Osteoblast (primary cell): ENCODE data around the gene CCDC88B. TPM values are rescaled to one million over a fixed set of nuclear protein-coding genes. Genes with fewer than 3 reads are reported as not detected.

ENCODE experiments used
- DNase-seq: peaks from one replicate; pipeline ENCODE4 v3.0.0; 2011; ENCODE audit warnings: low spot score, mixed read lengths; ENCODE audit not compliant: insufficient read length; ENCODE audit errors: missing footprints
- H2AFZ ChIP-seq: 2 replicates; pipeline ENCODE4 v1.6.0; 2011; ENCODE audit warnings: mild to moderate bottlenecking, low read length
- H3K27ac ChIP-seq: 2 replicates; pipeline ENCODE4 v1.5.1; 2011; ENCODE audit warnings: mild to moderate bottlenecking, low read depth, low read length, moderate library complexity
- H3K27me3 ChIP-seq: 2 replicates; pipeline ENCODE4 v1.6.0; 2012; ENCODE audit warnings: mild to moderate bottlenecking, control low read depth, inconsistent platforms, low read length, moderate library complexity; ENCODE audit not compliant: insufficient read depth
- H3K36me3 ChIP-seq: 2 replicates; pipeline ENCODE4 v1.5.1; 2011; ENCODE audit warnings: mild to moderate bottlenecking, low read length, control low read depth, moderate library complexity; ENCODE audit not compliant: insufficient read depth
- H3K4me1 ChIP-seq: 2 replicates; pipeline ENCODE4 v1.5.1; 2011; ENCODE audit warnings: mild to moderate bottlenecking, low read length, control low read depth, moderate library complexity; ENCODE audit not compliant: insufficient read depth
- H3K4me2 ChIP-seq: 2 replicates; pipeline ENCODE4 v1.6.0; 2011; ENCODE audit warnings: mild to moderate bottlenecking, low read length; ENCODE audit not compliant: insufficient read depth
- H3K4me3 ChIP-seq: fragments of 200-600 bp; sonication (generic); 3 replicates; pipeline ENCODE4 v1.5.1; 2012; ENCODE audit warnings: mild to moderate bottlenecking, low read length, inconsistent platforms; ENCODE audit not compliant: insufficient read depth
- H3K79me2 ChIP-seq: 2 replicates; pipeline ENCODE4 v1.6.0; 2012; ENCODE audit warnings: mild to moderate bottlenecking, low read length, control low read depth, inconsistent platforms; ENCODE audit not compliant: insufficient read depth
- H3K9me3 ChIP-seq: 2 replicates; pipeline ENCODE4 v1.5.1; 2011; ENCODE audit warnings: low read depth, low read length, control low read depth
- H4K20me1 ChIP-seq: 2 replicates; pipeline ENCODE4 v1.6.0; 2012; ENCODE audit warnings: mild to moderate bottlenecking, low read length, control low read depth; ENCODE audit not compliant: insufficient read depth
- CTCF ChIP-seq: IDR thresholded peaks from 2 replicates; pipeline ENCODE4 v1.5.1; 2011; ENCODE audit warnings: mild to moderate bottlenecking, low read depth, low read length, moderate library complexity; ENCODE audit errors: extremely low read depth
- total RNA-seq: library from RNA; depleted of rRNA; stranded (reverse); fragments of >200 nt; gene quantifications from 2 replicates; pipeline ENCODE4 v1.2.3, GENCODE V29; 2012

Gene CCDC88B
- total RNA-seq, 1 donor: 1.4 TPM

DNA sequence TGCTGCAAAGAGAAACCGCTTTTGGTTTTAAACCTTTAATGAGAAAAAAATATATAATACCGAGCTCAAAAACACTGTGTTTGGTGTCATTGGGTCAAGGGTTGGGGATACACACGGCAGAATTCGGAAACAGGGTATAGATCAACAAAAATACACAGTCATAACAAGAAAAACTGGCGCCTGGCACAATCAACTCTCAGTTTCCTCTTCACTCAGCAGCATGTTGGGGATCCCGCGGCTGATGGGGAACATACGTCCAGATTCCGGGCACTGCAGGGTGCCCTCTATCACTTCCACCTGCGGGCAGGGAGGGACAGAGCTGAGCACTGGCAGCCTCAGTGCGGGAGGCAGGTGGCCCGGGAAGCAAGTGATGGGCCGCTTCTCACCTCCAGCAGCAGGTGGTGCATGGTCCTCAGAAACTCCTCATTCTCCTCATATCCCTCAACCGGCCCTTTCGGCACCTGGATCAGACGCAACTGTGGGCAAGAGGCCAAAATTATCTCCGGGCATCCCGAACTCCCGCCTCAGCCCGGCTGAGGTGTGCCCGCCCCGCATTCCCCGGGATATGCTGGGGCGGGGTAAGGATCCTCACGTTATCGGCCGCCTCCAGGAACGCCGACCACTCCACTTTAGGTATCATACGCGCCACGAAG is 23.2 kb upstream of the CCDC88B start:
- Histone ChIP-seq H3K4me2 (peak overlapping the region; percentile 92), H3K27me3 (no peaks in the 10 kb centered on the region), H3K4me1 (peaks cover 11% of the 10 kb centered on the region), H3K79me2 (peaks cover 32% of the 10 kb centered on the region), H4K20me1 (peaks cover 4% of the 10 kb centered on the region), H3K4me3 (peak overlapping the region; percentile 99), H2AFZ (peak overlapping the region; percentile 67), H3K27ac (peak overlapping the region; percentile 97), H3K36me3 (peaks cover 22% of the 10 kb centered on the region), H3K9me3 (no peaks in the 10 kb centered on the region)
- no peak for TF ChIP-seq CTCF
- DNase-seq: peak; percentile 73

GRCh38 chr11:64317325-64317960 is 22.6 kb upstream of the CCDC88B start, which contains the start of gene TRMT112:
Gene TRMT112, minus strand, starts transcription at chr11:64317559. Its CDS starts 33 bp downstream, at chr11:64317526.
- no peaks in the 10 kb centered on the region for H3K27me3 ChIP-seq
- peak; percentile 99 for DNase-seq
- no peak for TF ChIP-seq CTCF
- no peaks in the 10 kb centered on the region for H3K9me3 ChIP-seq
- peaks cover 4% of the 10 kb centered on the region for H4K20me1 ChIP-seq
- peak within 1 kb of the TSS; percentile 92 for H3K4me2 ChIP-seq
- peaks cover 31% of the 10 kb centered on the region for H3K79me2 ChIP-seq
- peaks cover 11% of the 10 kb centered on the region for H3K4me1 ChIP-seq
- H2AFZ ChIP-seq: peak within 1 kb of the TSS; percentile 67
- peak within 1 kb of the TSS; percentile 99 for H3K4me3 ChIP-seq
- H3K27ac ChIP-seq: peak within 1 kb of the TSS; percentile 97
- peaks cover 27% of the 10 kb centered on the region for H3K36me3 ChIP-seq

GRCh38 chr11:64317961-64318765 is 21.8 kb upstream of the CCDC88B start, which contains the start of gene PRDX5:
Gene PRDX5, plus strand, starts transcription at chr11:64318121. Its CDS starts 95 bp downstream, at chr11:64318216.
- H4K20me1 ChIP-seq: peaks cover 7% of the 10 kb centered on the region
- H2AFZ ChIP-seq: peak within 1 kb of the TSS; percentile 67
- DNase-seq: peak; percentile 100
- peak; percentile 27 for TF ChIP-seq CTCF
- H3K4me3 ChIP-seq: peak within 1 kb of the TSS; percentile 99
- H3K36me3 ChIP-seq: peaks cover 30% of the 10 kb centered on the region
- peak within 1 kb of the TSS; percentile 97 for H3K27ac ChIP-seq
- peak within 1 kb of the TSS; percentile 92 for H3K4me2 ChIP-seq
- H3K79me2 ChIP-seq: peaks cover 26% of the 10 kb centered on the region
- no peaks in the 10 kb centered on the region for H3K9me3 ChIP-seq
- peaks cover 11% of the 10 kb centered on the region for H3K4me1 ChIP-seq
- H3K27me3 ChIP-seq: no peaks in the 10 kb centered on the region
